OCI-LY3 (cell line): ENCODE results near the gene RIPPLY3.

Experiments
- CTCF ChIP-seq: fragments of 200-600, 300-600 bp; sonication (generic); IDR thresholded peaks from 2 replicates; pipeline ENCODE4 v1.5.1; 2014; ENCODE audit warnings: antibody characterized with exemption, low read length, low read depth
- EZH2phosphoT487 ChIP-seq: fragments of 200-600 bp; shearing (Covaris generic); IDR thresholded peaks from 2 replicates; pipeline ENCODE4 v1.6.1; 2018; ENCODE audit warnings: antibody characterized with exemption, mixed run types, low read depth

GRCh38 chr21:36976228-36976861, 30.2 kb upstream of the RIPPLY3 start:
- TF ChIP-seq CTCF (no peak), EZH2phosphoT487 (no peak)
